Measurements from ENCODE around the gene PRPF4.

The PRPF4 gene

DNA sequence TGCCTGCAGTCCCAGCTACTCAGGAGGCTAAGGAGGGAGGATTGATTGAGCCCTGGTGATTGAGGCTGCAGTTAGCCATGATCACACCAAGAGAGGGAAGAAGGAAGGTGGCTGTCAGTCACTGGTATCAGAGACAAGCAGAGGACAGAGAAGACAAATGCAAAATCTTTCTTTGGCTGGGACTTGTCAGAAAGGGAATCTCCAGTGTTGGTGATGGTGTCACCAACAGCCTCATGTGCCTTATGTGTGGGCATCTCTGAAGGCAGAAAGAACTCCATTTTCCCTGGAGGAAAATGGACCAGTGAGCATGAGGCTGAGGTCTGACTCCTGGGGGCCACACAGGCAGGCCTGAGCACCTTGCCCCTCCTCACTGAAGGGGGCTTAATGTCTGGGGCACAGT, 39.8 kb downstream of the PRPF4 start:
- DNase-seq, result no peak

DNA sequence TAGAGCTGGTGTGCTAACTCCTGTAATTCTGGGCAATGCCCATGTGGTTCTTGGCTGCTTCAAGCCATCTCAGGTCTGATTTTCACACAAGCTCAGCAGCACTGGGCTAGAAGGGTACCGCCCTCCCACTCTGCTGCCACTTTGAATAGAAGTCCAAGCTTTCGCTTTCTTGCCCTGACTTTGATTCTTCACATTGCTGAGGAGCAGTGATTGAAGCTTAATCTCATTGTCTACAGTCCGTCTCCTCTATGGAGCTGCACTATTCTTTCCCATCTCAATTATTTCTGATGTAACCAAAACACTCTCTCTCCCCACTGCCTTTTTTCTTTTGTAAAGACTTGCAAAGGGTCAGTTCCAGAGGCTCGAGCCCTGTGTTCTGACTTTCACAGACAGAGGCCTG, 40.6 kb downstream of the PRPF4 start:
- DNase-seq, result no peak

DNA sequence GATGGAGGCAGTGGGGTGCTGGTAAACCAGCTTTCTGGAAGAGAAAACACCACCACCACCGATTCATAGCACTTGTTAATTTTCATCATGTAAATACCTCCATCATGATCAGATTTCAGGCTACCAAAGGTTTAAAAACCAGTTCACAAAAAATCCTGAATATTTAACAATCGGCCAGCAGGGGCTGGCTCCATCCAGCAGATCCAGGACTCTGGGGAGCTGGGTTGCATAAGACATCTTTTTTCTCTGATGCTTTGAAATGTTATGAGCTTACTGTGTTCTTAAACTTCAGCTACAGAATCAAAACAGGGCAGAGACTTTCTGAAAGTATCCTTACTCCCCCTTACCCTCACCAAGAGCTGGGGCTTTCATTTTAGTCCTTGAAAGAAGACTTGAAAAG, 42.3 kb downstream of the PRPF4 start:
- no peak for DNase-seq

DNA sequence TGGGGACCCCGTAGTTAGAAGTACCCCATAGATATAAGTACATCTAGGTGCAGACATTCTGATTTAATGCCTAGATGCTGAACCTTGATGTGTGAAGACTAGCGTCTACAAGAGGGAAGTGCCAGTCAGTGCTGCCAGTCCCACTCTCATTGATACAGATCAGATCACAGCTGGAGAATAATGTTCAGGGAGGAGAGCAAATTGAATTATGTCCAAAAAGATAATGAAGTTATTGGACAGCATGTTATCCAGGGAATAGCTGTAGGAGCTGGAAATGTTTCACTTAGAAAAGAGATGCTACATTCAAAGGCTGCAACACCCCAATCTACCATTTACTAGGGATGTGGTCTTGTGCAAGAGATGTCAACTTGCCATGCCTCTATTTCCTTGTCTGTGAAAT, 43.6 kb downstream of the PRPF4 start:
- DNase-seq, result no peak

DNA sequence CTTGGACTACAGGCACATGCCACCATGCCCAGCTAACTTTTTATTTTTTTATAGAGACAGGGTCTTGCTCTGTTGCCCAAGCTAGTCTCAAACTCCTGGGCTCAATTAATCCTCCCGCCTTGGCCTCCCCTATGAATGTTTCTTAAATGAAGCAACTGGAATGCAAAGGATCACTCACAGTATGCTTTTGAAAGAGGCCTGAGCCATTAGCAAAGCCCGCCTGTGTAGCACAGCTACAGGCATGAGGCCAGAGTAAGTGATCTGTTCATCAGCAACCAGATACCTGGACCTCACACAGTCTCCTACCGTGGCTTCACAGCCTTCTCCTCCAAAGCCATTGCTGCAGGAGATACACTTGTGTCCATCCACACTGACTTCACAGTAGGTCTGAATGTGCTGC, 44.6 kb downstream of the PRPF4 start:
- DNase-seq, result no peak

DNA sequence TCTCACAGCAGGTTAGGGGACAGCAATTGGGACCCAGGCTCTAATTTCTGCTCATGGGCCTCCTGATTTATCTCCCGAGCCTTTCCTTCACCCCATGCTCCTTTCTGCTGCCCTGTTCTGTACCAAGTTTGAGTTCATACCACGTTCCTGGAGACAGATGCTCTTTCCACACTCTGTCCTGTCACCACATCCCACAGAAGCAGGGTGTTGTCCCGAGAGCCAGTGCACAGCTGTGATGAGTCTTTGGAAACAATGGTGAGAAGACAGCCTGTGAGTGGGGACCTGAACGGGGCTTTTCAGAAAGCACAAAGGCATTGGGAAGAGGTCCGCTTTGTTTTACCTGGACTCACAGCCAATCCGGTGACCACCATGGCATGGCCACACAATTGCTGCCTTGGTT, 47.2 kb downstream of the PRPF4 start:
- DNase-seq, result no peak

- DNase-seq, result no peak
These were observed 50.8 kb downstream of the PRPF4 start for GRCh38 chr9:113326230-113326629.

- no peak for DNase-seq
These were observed 52.8 kb downstream of the PRPF4 start for GRCh38 chr9:113328045-113328782.

GRCh38 chr9:113331780-113332179, 56.3 kb downstream of the PRPF4 start:
- no peak for DNase-seq

GRCh38 chr9:113337714-113338113, 62.3 kb downstream of the PRPF4 start:
- DNase-seq, result no peak

- DNase-seq, result peak; percentile 81
These were observed 64.7 kb downstream of the PRPF4 start, which contains the start of gene WDR31 for GRCh38 chr9:113340011-113340699. TSS of gene WDR31 (minus strand) at chr9:113340275. CDS start at chr9:113332022, 8,253 bp downstream.

GRCh38 chr9:113341712-113342410, 66.4 kb downstream of the PRPF4 start:
- DNase-seq, result no peak
